Cardiac septum (tissue), 1 donor: Measurements from ENCODE around the gene SRSF7. TPM values are rescaled to one million over a fixed set of nuclear protein-coding genes. Genes with fewer than 3 reads are reported as not detected.
"Not testable (repeated sequence)": the region's sequence is repeated elsewhere in the genome, so short reads cannot be mapped to it uniquely, and the experiment has no call there.

Experiments
- DNase-seq: peaks from one replicate; pipeline ENCODE4 v3.0.0-alpha.2; 2020; ENCODE audit warnings: low spot score
- intact Hi-C: fragments of 100-400 bp; cut with DNase I; formaldehyde crosslinking; loops from one replicate; pipeline ENCODE4 v1.14.0; 2022
- total RNA-seq: library from RNA; stranded (reverse); fragmentation: NEBNext Ultra II Directional; extraction: Animal tissue kit (Norgen Biotek cat#: 25700); gene quantifications from one replicate; pipeline ENCODE4 v1.2.1, GENCODE V29; 2021
- donor health status: DM: no; HTN: no; CAD: no.

The SRSF7 gene
- total RNA-seq, 1 donor from 2014 or later: 55.0 TPM

DNA sequence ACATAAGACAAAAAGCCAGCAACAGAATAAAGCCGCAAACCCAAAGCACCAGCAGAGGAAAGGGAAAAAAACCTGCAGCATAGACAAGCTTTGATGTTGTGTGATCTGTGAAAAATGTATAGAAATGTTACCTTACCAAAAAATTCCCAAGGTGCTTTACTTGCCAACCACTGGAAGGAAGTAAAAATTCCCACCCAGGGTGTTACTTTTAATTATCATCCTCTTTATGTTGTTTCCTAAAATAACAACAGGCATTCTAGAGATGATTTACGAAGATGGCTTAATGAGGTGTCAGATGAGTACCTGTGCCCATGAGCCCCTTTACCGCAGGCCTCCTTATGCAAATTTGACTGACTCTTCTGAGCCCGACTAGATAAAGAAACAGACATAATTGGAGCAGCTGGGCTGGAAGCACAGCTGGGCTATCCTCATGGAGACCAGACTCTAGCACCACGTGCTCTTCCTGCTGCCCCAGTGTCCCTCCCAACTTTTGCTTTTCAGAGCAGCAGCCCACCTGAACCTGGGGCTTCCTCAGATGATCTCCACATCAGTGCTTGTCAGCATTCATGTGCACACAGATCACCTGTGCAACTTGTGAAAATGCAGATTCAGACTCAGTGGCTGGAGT lies 41.5 kb downstream of the SRSF7 start:
- intact Hi-C loops: no loop called here
- no peak for DNase-seq

DNA sequence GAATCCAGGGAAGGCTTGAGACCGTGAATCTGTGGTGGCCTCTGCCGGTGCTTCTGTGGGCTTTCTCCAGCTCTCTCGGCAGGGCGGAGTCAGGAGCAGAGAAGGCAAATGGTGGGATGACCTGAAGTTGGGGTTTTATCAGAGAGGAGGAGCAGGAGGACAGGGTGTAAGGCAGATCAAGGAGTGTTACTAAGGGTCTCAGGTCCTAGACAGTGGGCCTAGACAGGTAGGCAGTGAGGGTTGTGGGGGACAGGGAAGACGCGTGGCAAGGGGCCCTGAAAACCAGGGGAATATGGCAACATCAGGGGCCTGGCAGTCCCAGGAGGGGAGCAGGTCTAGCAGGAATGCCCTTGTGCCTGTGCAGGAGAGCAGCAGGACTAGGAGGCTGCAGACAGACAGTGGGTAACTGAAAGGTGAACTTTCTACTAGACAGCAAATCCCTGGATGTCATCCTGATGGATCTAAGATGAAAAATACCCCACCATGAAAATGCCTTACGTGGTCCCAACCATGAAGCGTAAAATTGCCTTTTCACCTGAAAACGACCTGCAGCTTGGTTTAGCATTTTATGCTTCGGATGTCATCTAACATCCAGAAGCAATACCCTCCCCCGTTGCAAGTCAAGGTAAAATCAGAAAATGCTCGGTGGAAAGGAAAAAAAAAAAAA lies 42.1 kb downstream of the SRSF7 start:
- intact Hi-C loops: no loop called here

GRCh38 chr2:38708491-38708890 lies 42.7 kb downstream of the SRSF7 start:
- intact Hi-C loops, DNase-seq: not testable (repeated sequence)

More for the DNA sequence above, 42.1 kb downstream of the SRSF7 start:
- DNase-seq: no peak

- no peak for DNase-seq
- intact Hi-C loops: no loop called here
Measured at GRCh38 chr2:38706846-38707345, 44.3 kb downstream of the SRSF7 start.

DNA sequence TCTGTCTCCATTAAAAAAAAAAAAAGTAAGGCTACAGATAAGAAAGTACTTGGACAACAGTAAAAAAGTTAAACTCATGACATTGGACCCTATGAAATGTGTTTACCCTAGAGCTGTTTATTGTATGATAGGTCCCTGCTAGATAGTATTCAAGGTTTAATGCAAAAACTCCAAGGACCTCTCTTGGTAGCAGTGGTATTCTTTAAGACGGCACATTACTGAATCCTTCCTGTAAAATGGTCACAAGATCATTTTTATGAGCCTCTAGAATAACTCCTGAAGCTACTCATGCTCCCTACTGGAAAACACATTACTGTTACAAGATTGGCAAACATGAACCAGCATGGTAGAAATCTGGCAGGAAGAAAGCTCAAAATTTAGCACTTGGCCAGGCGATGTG lies 46.5 kb downstream of the SRSF7 start:
- intact Hi-C loops: no loop called here
- DNase-seq: no peak

DNA sequence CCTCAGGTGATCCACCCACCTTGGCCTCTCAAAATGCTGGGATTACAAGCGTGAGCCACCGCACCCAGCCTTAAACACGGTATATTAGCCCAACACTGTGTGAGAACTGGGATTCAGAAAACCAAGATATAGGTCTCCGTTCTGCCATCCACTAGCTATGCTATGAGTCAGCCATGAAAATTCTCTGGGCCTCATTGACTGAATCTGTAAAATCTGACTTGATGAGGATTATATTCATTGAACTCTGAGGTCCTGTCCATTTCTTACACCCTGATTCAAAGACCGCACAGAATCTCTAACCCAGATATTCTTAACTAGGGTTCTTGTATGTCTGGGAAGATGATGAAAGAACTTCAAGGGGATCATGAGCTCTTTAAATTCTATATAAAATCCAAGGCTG lies 47.8 kb downstream of the SRSF7 start:
- intact Hi-C loops, DNase-seq: not testable (repeated sequence)

- DNase-seq: no peak
- intact Hi-C loops: no loop called here
Measured at GRCh38 chr2:38702413-38702812, 48.7 kb downstream of the SRSF7 start.

DNA sequence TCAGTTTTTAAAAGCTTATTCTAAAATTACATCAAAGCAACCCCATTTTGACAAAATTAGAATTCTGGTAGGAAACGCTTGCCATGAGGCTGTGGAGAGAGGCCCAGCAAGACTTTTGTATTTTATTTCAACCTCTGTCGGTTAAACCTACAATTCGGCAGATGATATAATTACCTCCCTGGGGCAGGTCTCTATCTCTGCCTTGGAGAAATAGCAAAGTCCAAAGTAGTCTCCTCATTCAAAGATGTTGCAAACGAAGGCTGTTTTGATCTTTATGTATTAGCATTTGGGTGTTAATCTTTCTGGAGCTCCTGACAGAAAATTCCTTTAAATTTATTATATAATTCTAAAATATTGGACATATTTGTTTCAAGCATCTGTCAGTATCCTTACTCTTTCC lies 49.6 kb downstream of the SRSF7 start:
- no peak for DNase-seq
- intact Hi-C loops: no loop called here

DNA sequence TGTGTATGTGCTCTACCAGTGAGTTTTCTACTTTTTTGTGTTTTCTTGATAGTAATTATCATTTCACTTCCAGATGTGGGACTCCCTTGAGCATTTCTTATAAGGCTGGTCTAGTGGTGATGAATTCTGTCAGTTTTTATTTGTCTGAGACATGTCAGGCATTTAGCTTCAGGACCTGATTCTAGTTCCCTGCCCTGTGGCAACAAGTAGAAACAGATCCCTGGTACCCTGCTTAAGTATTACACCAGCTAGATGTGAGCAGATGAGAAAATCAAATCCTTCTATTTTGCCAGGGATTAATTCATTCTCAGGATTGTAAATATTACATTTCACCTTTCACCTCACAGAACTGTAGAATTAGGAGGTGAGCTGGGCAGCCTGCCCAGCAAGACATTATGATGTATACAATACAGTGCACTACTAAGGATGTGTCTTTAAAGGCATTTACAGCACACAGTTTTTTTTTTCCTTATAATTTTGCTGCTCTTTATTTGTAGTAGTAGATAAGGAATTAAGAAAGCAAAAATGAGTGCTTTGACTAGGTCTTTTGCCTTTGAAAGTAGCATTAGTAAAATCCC lies 50.2 kb downstream of the SRSF7 start:
- intact Hi-C loops: no loop called here
- DNase-seq: no peak

- intact Hi-C loops: no loop called here
- no peak for DNase-seq
Measured at GRCh38 chr2:38700113-38700785, 50.9 kb downstream of the SRSF7 start.

DNA sequence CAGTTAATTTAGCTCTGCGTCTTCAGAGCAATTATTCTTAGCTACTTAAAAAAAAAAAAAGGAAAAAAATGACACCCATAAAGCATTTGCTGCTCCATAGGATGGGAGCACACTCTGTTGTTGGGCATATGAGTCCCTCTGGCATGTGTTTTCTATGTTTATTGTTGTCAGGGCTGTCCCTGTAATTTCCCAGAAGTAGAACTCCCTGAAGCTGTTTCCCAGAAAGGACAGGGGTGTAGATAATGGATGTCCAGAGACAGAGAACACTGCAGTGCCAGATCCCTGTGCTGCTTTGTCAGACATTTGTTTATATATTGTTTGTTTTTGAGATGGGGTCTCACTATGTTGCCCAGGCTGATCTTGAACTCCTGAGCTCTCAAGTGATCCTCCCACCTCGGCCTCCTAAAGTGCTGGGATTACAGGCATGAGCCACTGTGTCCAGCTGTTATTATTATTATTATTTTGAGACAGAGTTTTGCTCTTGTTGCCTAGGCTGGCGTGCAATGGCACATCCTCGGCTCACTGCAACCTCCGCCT lies 52.6 kb downstream of the SRSF7 start:
- intact Hi-C loops: no loop called here

DNA sequence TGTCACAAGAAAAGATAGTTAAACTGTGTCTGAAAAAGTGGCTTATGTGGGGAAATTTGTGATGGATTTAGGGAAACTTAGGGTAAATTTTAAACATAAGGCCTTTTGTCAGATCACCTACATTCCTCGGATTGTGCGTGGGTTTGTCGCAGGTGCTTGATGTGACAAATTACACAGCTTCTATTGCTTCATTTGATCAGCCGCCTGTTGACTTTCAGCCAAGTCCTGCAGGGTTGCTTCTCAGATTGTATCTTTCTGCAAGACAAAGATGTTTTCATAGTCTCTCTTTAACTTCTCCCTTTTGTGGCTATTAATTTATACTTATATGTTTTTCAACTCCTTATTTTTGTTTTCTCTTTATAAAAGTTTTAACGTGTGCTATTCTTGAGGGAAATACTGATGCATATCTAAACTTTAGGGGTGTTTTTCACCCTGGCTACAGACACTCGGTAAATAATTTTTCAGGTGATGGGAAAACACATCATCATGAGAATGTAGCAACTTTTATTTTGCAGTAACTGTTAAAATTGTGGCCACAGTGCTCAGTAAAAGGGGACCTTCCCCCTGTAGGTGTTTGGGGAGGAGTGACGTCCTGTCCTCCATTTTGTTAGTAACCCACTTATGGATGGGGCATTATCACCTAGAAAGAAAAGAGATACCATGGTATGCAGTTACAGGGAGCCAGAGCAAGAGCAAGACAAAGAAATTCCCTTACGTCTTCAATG lies 53.9 kb downstream of the SRSF7 start:
- intact Hi-C loops: no loop called here

More for the DNA sequence above, 52.6 kb downstream of the SRSF7 start:
- no peak for DNase-seq

More for the DNA sequence above, 53.9 kb downstream of the SRSF7 start:
- no peak for DNase-seq

Other genes starting within 250 kb of the SRSF7 start
- 25.1 TPM for gene HNRNPLL, start 148.4 kb downstream of the SRSF7 start, total RNA-seq
- gene GALM, start 85.2 kb downstream of the SRSF7 start, total RNA-seq: 8.5 TPM
- gene GEMIN6, start 26.8 kb upstream of the SRSF7 start, total RNA-seq: 7.3 TPM
- 9.4 TPM for gene DHX57, start 124.6 kb upstream of the SRSF7 start, total RNA-seq
- gene MORN2, start 124.6 kb upstream of the SRSF7 start, total RNA-seq: 12.6 TPM
- 0.38 TPM for gene ARHGEF33, start 138.5 kb upstream of the SRSF7 start, total RNA-seq